IMR-90 (cell line): ENCODE results near the gene UAP1.

ENCODE experiments used
- BHLHE40 ChIP-seq: fragments of 150-350 bp; IDR thresholded peaks from 2 replicates; pipeline ENCODE4 v1.6.1; 2016; ENCODE audit warnings: mild to moderate bottlenecking, low read depth, low read length
- CEBPB ChIP-seq: IDR thresholded peaks from 2 replicates; pipeline ENCODE4 v1.6.1; 2012; ENCODE audit warnings: low read depth, low read length, improper control_type of control experiment
- ELK1 ChIP-seq: fragments of 150-350 bp; IDR thresholded peaks from 2 replicates; pipeline ENCODE4 v1.6.1; 2016; ENCODE audit warnings: low read depth, mild to moderate bottlenecking, low read length, moderate library complexity, borderline replicate concordance
- MAZ ChIP-seq: IDR thresholded peaks from 2 replicates; pipeline ENCODE4 v1.6.1; 2012; ENCODE audit warnings: low read depth, mild to moderate bottlenecking, low read length, improper control_type of control experiment, moderate library complexity, borderline replicate concordance
- MXI1 ChIP-seq: IDR thresholded peaks from 2 replicates; pipeline ENCODE4 v1.6.1; 2012; ENCODE audit warnings: low read depth, mild to moderate bottlenecking, low read length, moderate library complexity, borderline replicate concordance
- POLR2A ChIP-seq: IDR thresholded peaks from 2 replicates; pipeline ENCODE4 v1.6.1; 2012; ENCODE audit warnings: mild to moderate bottlenecking, low read depth, low read length
- RAD21 ChIP-seq: IDR thresholded peaks from 2 replicates; pipeline ENCODE4 v1.6.1; 2012; ENCODE audit warnings: low read length, improper control_type of control experiment
- RFX5 ChIP-seq: IDR thresholded peaks from 2 replicates; pipeline ENCODE4 v1.8.0; 2012; ENCODE audit warnings: low read depth, mild to moderate bottlenecking, low read length, moderate library complexity
- SMC3 ChIP-seq: fragments of 150-350 bp; IDR thresholded peaks from 2 replicates; pipeline ENCODE4 v1.6.1; 2016; ENCODE audit warnings: low read depth, mild to moderate bottlenecking, antibody characterized with exemption, low read length, moderate library complexity
- USF2 ChIP-seq: fragments of 150-350 bp; IDR thresholded peaks from 2 replicates; pipeline ENCODE4 v1.6.1; 2017; ENCODE audit warnings: mild to moderate bottlenecking, antibody characterized with exemption, low read length, low read depth
- TF ChIP-seq, protein P1 (sequence below): conservative IDR thresholded peaks from 2 replicates; pipeline ENCODE4 v1.5.1; 2012; ENCODE audit warnings: mild to moderate bottlenecking, low read depth, low read length, improper control_type of control experiment

GRCh38 chr1:162612606-162613400 is 51.3 kb downstream of the UAP1 start:
- TF ChIP-seq, protein P1, sequence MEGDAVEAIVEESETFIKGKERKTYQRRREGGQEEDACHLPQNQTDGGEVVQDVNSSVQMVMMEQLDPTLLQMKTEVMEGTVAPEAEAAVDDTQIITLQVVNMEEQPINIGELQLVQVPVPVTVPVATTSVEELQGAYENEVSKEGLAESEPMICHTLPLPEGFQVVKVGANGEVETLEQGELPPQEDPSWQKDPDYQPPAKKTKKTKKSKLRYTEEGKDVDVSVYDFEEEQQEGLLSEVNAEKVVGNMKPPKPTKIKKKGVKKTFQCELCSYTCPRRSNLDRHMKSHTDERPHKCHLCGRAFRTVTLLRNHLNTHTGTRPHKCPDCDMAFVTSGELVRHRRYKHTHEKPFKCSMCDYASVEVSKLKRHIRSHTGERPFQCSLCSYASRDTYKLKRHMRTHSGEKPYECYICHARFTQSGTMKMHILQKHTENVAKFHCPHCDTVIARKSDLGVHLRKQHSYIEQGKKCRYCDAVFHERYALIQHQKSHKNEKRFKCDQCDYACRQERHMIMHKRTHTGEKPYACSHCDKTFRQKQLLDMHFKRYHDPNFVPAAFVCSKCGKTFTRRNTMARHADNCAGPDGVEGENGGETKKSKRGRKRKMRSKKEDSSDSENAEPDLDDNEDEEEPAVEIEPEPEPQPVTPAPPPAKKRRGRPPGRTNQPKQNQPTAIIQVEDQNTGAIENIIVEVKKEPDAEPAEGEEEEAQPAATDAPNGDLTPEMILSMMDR: no peak
- TF ChIP-seq POLR2A (no peak; the same call in none of the 2 replicates), RFX5 (no peak), USF2 (no peak), CEBPB (peak; percentile 48; the same call in 1 of the 2 replicates), SMC3 (no peak), RAD21 (no peak), MXI1 (no peak), BHLHE40 (no peak), ELK1 (no peak), MAZ (no peak)
